RWPE1 (cell line): ENCODE data around the gene GFOD1.
"Not testable (repeated sequence)": the region's sequence is repeated elsewhere in the genome, so short reads cannot be mapped to it uniquely, and the experiment has no call there.

ENCODE experiments used
- CTCF ChIA-PET: fragments of 350-600 bp; sonication (Branson Sonifier 250); formaldehyde crosslinking; extraction: SDS; loops from one replicate; lab custom pipeline; 2021; lab: Yijun Ruan, JAX
- POLR2A ChIA-PET: fragments of 400-600 bp; formaldehyde crosslinking; extraction: SDS; loops from one replicate; lab custom pipeline; 2020; ENCODE audit warnings: antibody characterized with exemption; ENCODE audit not compliant: low non-redundant PET; lab: Yijun Ruan, JAX
- DNase-seq: peaks from one replicate; pipeline ENCODE4 v3.0.0; 2012; ENCODE audit warnings: low spot score
- H3K27ac ChIP-seq: fragments of 450-650 bp; 2 replicates; pipeline ENCODE4 v1.5.1; 2017
- TF ChIP-seq, protein P1 (sequence below): fragments of 450-650 bp; conservative IDR thresholded peaks from 2 replicates; pipeline ENCODE4 v1.5.1; 2017; ENCODE audit warnings: low read depth, mild to moderate bottlenecking

GFOD1 gene

DNA sequence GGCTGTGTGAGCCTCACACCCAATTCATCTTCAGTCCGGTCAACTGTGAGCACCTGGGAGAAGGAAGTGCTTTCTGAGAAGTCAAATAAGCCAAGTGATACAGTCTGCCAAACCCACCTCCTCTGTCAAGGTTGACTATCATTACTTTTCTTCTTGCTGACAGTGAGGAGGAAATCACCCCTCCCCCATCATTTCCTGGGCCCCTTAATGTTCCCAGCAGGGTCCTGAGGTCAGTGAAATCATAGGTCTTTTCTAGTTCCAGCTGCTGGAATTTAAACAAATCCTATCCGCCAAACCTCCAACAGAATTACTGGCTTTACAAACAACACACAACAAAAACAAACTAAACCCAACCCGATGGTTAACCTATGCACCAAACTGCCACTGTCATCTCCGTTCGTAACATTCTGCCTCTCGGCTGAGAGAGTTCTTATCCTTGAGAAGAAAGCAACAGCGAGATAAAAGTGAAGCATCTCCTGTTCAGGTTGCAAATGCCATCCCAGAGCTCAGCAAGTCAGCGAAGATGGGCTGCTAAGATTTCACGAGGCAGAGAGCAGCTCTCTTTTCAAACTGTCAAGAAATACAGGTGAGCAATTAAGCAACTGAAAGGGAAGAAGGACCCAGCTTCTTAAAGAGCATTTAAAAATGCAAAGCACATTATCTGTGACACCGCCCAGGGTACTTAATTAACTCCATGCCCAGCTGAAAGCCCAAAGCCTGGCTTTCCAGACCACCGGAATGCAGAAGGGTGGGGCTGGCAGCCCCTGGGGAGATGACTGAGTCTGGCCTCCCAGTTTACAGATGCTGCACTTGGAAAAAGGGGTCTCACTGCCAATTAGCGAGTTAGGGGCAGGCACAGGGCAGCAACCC, 24.7 kb downstream of the GFOD1 start:
- TF ChIP-seq, protein P1, sequence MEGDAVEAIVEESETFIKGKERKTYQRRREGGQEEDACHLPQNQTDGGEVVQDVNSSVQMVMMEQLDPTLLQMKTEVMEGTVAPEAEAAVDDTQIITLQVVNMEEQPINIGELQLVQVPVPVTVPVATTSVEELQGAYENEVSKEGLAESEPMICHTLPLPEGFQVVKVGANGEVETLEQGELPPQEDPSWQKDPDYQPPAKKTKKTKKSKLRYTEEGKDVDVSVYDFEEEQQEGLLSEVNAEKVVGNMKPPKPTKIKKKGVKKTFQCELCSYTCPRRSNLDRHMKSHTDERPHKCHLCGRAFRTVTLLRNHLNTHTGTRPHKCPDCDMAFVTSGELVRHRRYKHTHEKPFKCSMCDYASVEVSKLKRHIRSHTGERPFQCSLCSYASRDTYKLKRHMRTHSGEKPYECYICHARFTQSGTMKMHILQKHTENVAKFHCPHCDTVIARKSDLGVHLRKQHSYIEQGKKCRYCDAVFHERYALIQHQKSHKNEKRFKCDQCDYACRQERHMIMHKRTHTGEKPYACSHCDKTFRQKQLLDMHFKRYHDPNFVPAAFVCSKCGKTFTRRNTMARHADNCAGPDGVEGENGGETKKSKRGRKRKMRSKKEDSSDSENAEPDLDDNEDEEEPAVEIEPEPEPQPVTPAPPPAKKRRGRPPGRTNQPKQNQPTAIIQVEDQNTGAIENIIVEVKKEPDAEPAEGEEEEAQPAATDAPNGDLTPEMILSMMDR = no peak
- H3K27ac ChIP-seq = no peak overlapping the region
- ChIA-PET CTCF (no interaction called here), POLR2A (no interaction called here)
- DNase-seq = no peak

DNA sequence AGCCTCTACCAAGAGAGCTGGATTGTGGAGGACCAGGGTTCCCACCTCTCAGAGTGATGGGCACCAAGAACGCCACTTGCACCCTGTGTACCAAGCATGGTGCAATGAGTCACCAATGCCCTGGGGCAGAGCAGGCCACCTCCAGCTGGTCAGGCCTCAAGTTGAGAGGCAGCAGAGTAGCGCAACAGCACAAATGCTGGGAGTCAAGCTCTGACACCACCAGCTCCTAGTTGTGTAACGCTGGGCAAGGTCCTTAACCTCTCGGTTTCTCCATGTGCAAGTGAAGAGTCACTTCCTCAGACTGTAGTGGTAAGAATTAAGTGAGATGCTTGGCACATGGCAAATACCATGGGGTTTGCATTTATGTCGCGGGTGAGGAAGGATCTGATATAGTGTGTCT, 25.6 kb downstream of the GFOD1 start:
- TF ChIP-seq, protein P1 = no peak

DNA sequence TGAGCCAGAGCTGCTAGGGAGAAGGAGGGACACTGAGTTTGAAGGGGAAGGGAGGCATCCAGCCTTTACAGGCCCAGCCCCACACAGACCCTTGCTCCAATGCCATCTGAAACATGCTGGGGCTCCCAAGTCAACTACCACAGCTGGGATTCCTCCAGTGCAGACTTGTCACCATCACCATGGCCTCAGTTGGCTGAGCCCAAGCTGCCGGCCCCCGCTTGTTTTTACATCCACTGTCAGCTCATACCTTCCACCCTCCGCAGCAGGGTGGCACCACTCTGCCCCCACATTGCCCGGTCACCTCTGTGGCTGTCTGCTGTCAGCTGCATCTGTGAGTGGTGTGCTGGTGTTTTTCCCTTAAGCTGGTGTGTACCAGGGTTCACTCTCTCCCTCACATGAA, 26.1 kb downstream of the GFOD1 start:
- TF ChIP-seq, protein P1 = no peak
- ChIA-PET POLR2A (no interaction called here), CTCF (no interaction called here)
- no peak overlapping the region for H3K27ac ChIP-seq
- no peak for DNase-seq

More for the DNA sequence above, 25.6 kb downstream of the GFOD1 start:
- H3K27ac ChIP-seq = no peak overlapping the region
- ChIA-PET CTCF (no interaction called here), POLR2A (no interaction called here)
- no peak for DNase-seq

DNA sequence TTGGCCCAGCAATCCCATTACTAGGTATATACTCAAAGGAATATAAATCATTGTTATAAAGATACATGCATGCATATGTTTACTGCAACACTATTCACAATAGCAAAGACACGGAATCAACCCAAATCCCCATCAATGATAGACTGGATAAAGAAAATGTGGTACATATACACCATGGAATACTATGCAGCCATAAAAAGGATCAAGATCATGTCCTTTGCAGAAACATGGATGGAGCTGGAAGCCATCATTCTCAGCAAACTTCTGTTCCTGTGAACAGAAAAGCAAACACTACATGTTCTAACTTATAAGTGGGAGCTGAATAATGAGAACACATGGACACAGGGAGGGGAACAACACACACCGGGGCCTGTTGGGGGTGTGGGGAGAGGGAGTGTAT, 27.1 kb downstream of the GFOD1 start:
- POLR2A ChIA-PET, DNase-seq, CTCF ChIA-PET, H3K27ac ChIP-seq: not testable (repeated sequence)

DNA sequence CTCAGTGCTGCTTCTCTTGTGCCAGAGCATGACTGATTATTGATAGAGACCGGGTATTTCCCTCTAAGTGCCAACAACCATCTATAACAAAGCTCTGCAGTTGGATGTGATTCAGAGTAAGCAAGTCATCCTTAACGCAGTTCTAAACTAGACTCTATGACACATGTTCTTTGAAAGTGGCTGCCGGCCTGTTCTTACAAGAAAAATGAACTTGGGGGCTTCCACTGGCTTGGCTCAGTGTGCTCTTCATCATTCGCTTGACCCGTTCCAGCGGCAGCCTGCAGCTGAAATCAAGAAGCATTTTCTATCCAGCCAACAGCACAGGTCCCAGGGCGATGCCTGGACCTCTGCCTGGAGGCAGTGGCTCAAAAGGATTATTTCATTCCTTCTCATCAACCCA, 29.8 kb downstream of the GFOD1 start:
- peak overlapping the region; percentile 29; the same call in 1 of the 2 replicates for H3K27ac ChIP-seq
- ChIA-PET POLR2A (interaction anchor here (0.6 kb wide), 1 partner anchor 12 kb away, joined by 3 read pairs; no protein-coding TSS in a partner anchor), CTCF (no interaction called here)
- TF ChIP-seq, protein P1 = no peak
- DNase-seq = peak; percentile 32

DNA sequence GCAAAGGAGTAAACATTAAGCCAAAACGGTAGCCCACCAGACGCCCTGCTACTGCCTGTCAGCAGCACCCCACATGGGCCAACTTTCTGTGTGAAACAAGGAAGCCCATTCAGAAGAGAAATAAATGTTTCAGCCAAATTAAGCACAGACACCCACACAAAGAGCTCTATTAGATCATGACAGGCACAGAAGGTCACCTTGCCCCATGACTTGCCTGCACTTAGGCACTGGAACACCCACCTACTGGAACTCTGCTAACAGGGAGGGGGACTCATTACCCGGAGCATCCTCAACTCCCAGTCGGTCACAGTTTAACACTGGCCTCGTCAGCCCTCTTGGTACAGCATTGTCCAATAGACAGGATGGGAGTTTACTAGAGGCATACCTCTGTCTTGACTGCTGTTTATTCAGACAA, 31.8 kb downstream of the GFOD1 start:
- TF ChIP-seq, protein P1 = no peak
- ChIA-PET POLR2A (no interaction called here), CTCF (no interaction called here)
- no peak for DNase-seq
- no peak overlapping the region for H3K27ac ChIP-seq
